Measurements from ENCODE around the gene TK1. TPM values are rescaled to one million over a fixed set of nuclear protein-coding genes. Genes with fewer than 3 reads are reported as not detected.

TK1 gene
- total RNA-seq, 1 donor from 2014 or later: 2.1 TPM

GRCh38 chr17:78164748-78165607 is 21.9 kb downstream of the TK1 start:
- no peak for DNase-seq
- intact Hi-C loops (cut with micrococcal nuclease): no loop called here
- ATAC-seq: no peak

GRCh38 chr17:78163881-78164747 is 22.7 kb downstream of the TK1 start:
- intact Hi-C loops (cut with micrococcal nuclease): no loop called here
- ATAC-seq (no peak), DNase-seq (no peak)

GRCh38 chr17:78159575-78160158 is 27.2 kb downstream of the TK1 start:
- ATAC-seq (no peak), DNase-seq (no peak)
- intact Hi-C loops (cut with micrococcal nuclease): no loop called here

- ATAC-seq: no peak
- intact Hi-C loops (cut with micrococcal nuclease): no loop called here
- no peak for DNase-seq
Measured at GRCh38 chr17:78154903-78155811, 31.7 kb downstream of the TK1 start.

- ATAC-seq (peak; percentile 45), DNase-seq (no peak)
- intact Hi-C loops (cut with micrococcal nuclease): no loop called here
Measured at GRCh38 chr17:78151514-78152008, 35.3 kb downstream of the TK1 start.

- DNase-seq (no peak), ATAC-seq (no peak)
- intact Hi-C loops (cut with micrococcal nuclease): no loop called here
Measured at GRCh38 chr17:78148286-78149016, 38.4 kb downstream of the TK1 start.

- DNase-seq (no peak), ATAC-seq (no peak)
- intact Hi-C loops (cut with micrococcal nuclease): no loop called here
Measured at GRCh38 chr17:78147315-78147998, 39.4 kb downstream of the TK1 start.

- ATAC-seq: no peak
- DNase-seq: no peak
- intact Hi-C loops (cut with micrococcal nuclease): no loop called here
Measured at GRCh38 chr17:78146881-78147280, 40.0 kb downstream of the TK1 start.

- no peak for ATAC-seq
- no peak for DNase-seq
- intact Hi-C loops (cut with micrococcal nuclease): no loop called here
Measured at GRCh38 chr17:78146471-78146869, 40.4 kb downstream of the TK1 start.

- DNase-seq (peak; percentile 74), ATAC-seq (peak; percentile 63)
- intact Hi-C loops (cut with micrococcal nuclease): no loop called here
Measured at GRCh38 chr17:78144736-78145641, 41.9 kb downstream of the TK1 start.

GRCh38 chr17:78144147-78144719 is 42.6 kb downstream of the TK1 start:
- peak; percentile 81 for ATAC-seq
- intact Hi-C loops (cut with micrococcal nuclease): no loop called here
- DNase-seq: peak; percentile 94

GRCh38 chr17:78143214-78144146 is 43.4 kb downstream of the TK1 start:
- DNase-seq (no peak), ATAC-seq (no peak)
- intact Hi-C loops (cut with micrococcal nuclease): no loop called here

GRCh38 chr17:78142119-78142861 is 44.6 kb downstream of the TK1 start:
- DNase-seq (no peak), ATAC-seq (no peak)
- intact Hi-C loops (cut with micrococcal nuclease): no loop called here

- DNase-seq: no peak
- intact Hi-C loops (cut with micrococcal nuclease): no loop called here
- ATAC-seq: no peak
Measured at GRCh38 chr17:78141437-78142118, 45.3 kb downstream of the TK1 start.
